ENCODE measurements around the gene SAV1.

GRCh38 chr14:50649691-50650090 is 18.4 kb downstream of the SAV1 start:
- TF ChIP-seq CTCF (IDR thresholded peaks at IDR 0.05; ENCODE audit: low read length) (no peak; the same call in 1 of the 2 replicates), EZH2 (IDR thresholded peaks at IDR 0.05; ENCODE audit: borderline replicate concordance, low read length) (no peak)
